Activated CD4-positive, alpha-beta memory T cell treated with anti-CD3 and anti-CD28 coated beads, Interleukin-2, amount 10 ng/mL, durations not matched to agents 7 days and 5 days (primary cell): ENCODE results near the gene ATG2A. TPM values are rescaled to one million over a fixed set of nuclear protein-coding genes. Genes with fewer than 3 reads are reported as not detected.

Experiments
- CTCF ChIA-PET: fragments of 350-600 bp; sonication (Branson Sonifier 250); formaldehyde crosslinking; loops from one replicate; lab custom pipeline; 2021; ENCODE audit warnings: antibody characterized with exemption, inconsistent platforms; lab: Charles Lee
- POLR2A ChIA-PET: fragments of 350-600 bp; sonication (Branson Sonifier 250); formaldehyde crosslinking; loops from one replicate; lab custom pipeline; 2021; ENCODE audit warnings: antibody characterized with exemption; lab: Charles Lee
- DNase-seq: peaks from one replicate; pipeline ENCODE4 v3.0.0-alpha.2; 2020
- H3K27ac Mint-ChIP-seq: one replicate; pipeline ENCODE4 v1.8.0; 2021; ENCODE audit warnings: mild to moderate bottlenecking, mixed read lengths
- H3K27me3 Mint-ChIP-seq: one replicate; pipeline ENCODE4 v1.8.0; 2021; ENCODE audit warnings: mixed read lengths
- H3K36me3 Mint-ChIP-seq: one replicate; pipeline ENCODE4 v1.8.0; 2021; ENCODE audit warnings: low read depth, mixed read lengths
- H3K4me1 Mint-ChIP-seq: one replicate; pipeline ENCODE4 v1.8.0; 2021; ENCODE audit warnings: mixed read lengths
- H3K4me3 Mint-ChIP-seq: one replicate; pipeline ENCODE4 v1.8.0; 2021; ENCODE audit warnings: mild to moderate bottlenecking, mixed read lengths
- H3K9me3 Mint-ChIP-seq: one replicate; pipeline ENCODE4 v1.8.0; 2021; ENCODE audit warnings: mixed read lengths
- total RNA-seq, 2 experiments: library from RNA; stranded (reverse); gene quantifications; one replicate each; pipeline ENCODE4 v1.2.3, GENCODE V29; 2021

ATG2A gene
- total RNA-seq, 2 experiments from 2014 or later = 37.4 to 40.7 TPM

GRCh38 chr11:64888406-64888728 lies 28.6 kb downstream of the ATG2A start:
- H3K9me3 Mint-ChIP-seq = no peaks in the 10 kb centered on the region
- peak overlapping the region; percentile 66 for H3K4me3 Mint-ChIP-seq
- no peaks in the 10 kb centered on the region for H3K27me3 Mint-ChIP-seq
- H3K27ac Mint-ChIP-seq = peak overlapping the region; percentile 83
- ChIA-PET CTCF (interaction anchor here (0.5 to 30.2 kb wide), 11 partner anchors 9 to 127 kb away, joined by 3 to 957 read pairs (median 5); partner anchors contain the start of genes CDC42BPG, EHD1 and SF1), POLR2A (interaction anchor here (0.5 to 25.5 kb wide), 6 partner anchors 9 to 152 kb away, joined by 3 to 1068 read pairs (median 5); partner anchors contain the start of genes CDC42BPG, EHD1 and SAC3D1)
- H3K4me1 Mint-ChIP-seq = peaks cover 28% of the 10 kb centered on the region
- no peak for DNase-seq
- H3K36me3 Mint-ChIP-seq = no peaks in the 10 kb centered on the region

DNA sequence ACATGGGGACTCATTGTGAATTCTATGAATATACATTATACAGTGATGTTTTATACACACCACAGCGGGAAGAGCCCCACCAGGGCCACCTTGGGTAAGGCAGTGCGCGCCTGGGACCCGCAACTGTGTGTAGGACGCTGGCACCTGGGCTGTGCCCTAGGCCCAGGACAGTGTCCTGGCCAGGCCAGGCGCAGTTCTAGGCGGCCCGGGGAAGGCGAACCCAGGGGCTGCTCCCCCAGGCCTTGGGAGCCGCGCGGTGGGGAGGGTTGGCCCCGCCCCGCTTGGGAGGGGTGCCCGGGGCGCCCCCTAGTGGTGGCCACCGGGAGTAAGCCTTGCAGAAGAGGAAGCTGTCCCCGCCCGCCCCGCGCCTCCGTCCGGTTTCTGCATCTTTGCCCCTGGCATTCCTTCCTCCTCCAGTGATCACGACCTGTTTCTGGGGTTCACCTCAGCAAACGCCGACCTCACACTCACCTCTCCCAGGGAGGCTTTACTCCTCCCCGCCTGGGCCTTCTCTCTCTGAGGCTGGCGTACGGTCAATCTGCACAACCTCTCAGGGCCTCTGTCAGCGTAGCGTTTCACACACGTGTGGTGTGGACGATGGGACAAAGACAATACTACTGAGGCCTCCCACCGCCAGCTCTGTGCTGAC lies 29.1 kb downstream of the ATG2A start:
- no peaks in the 10 kb centered on the region for H3K36me3 Mint-ChIP-seq
- no peaks in the 10 kb centered on the region for H3K9me3 Mint-ChIP-seq

DNA sequence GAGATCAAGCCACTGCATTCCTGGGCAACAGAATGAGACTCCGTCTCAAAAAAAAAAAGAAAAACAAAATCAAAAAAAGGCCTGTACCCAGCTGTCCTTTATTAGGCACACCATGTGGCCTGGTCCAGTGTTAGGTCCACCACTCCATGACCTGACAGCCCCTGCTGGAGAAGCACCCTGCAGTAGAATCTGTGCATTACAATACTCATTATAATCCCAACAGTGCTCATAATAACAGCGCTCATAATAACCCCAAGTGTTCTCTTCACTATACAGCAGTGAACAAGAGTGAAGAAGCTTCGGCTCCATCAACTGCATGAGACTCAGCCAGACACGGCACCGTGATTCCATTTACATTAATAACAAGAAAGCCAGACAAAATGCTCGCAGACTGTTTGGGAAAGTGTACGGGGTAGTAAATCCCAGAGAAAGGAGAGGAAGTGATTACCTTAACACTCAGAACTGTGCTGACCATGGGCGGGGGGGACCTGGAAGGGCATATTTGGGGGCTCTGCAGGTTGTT lies 29.7 kb downstream of the ATG2A start:
- POLR2A ChIA-PET = interaction anchor here (1.0 to 25.5 kb wide), 2 partner anchors 8 to 30 kb away, joined by 6 to 1068 read pairs; partner anchors contain the start of gene CDC42BPG
- H3K36me3 Mint-ChIP-seq = no peaks in the 10 kb centered on the region
- H3K4me3 Mint-ChIP-seq = no peak overlapping the region
- no peaks in the 10 kb centered on the region for H3K27me3 Mint-ChIP-seq
- no peak for DNase-seq
- CTCF ChIA-PET = interaction anchor here (1.0 to 30.2 kb wide), 8 partner anchors 8 to 124 kb away, joined by 4 to 957 read pairs (median 6); partner anchors contain the start of genes CDC42BPG and EHD1
- no peaks in the 10 kb centered on the region for H3K9me3 Mint-ChIP-seq
- peaks cover 28% of the 10 kb centered on the region for H3K4me1 Mint-ChIP-seq
- no peak overlapping the region for H3K27ac Mint-ChIP-seq

More for the DNA sequence above, 29.1 kb downstream of the ATG2A start:
- peak; percentile 88 for DNase-seq
- Mint-ChIP-seq H3K4me3 (peak overlapping the region; percentile 66), H3K27ac (peak overlapping the region; percentile 83), H3K27me3 (no peaks in the 10 kb centered on the region), H3K4me1 (peaks cover 28% of the 10 kb centered on the region)
- ChIA-PET POLR2A (interaction anchor here (0.5 to 25.5 kb wide), 6 partner anchors 8 to 153 kb away, joined by 3 to 1068 read pairs (median 5); partner anchors contain the start of genes CDC42BPG, EHD1 and SAC3D1), CTCF (interaction anchor here (0.5 to 30.2 kb wide), 12 partner anchors 9 to 127 kb away, joined by 3 to 957 read pairs (median 4); partner anchors contain the start of genes CDC42BPG, EHD1 and SF1)

- Mint-ChIP-seq H3K9me3 (no peaks in the 10 kb centered on the region), H3K4me1 (peaks cover 38% of the 10 kb centered on the region), H3K27ac (peak overlapping the region; percentile 78), H3K36me3 (no peaks in the 10 kb centered on the region), H3K4me3 (no peak overlapping the region), H3K27me3 (no peaks in the 10 kb centered on the region)
- ChIA-PET POLR2A (interaction anchor here (0.6 to 25.5 kb wide), 7 partner anchors 8 to 155 kb away, joined by 3 to 1068 read pairs (median 3); partner anchors contain the start of genes CDC42BPG and SAC3D1), CTCF (interaction anchor here (0.6 to 30.2 kb wide), 8 partner anchors 8 to 1545 kb away, joined by 3 to 957 read pairs (median 4); partner anchors contain the start of genes ARL2 and CDC42BPG)
- DNase-seq = peak; percentile 53
These were observed 31.4 kb downstream of the ATG2A start for GRCh38 chr11:64885367-64886286.

GRCh38 chr11:64884019-64884418 lies 33.0 kb downstream of the ATG2A start:
- H3K36me3 Mint-ChIP-seq = no peaks in the 10 kb centered on the region
- no peak overlapping the region for H3K27ac Mint-ChIP-seq
- H3K4me1 Mint-ChIP-seq = peaks cover 54% of the 10 kb centered on the region
- no peaks in the 10 kb centered on the region for H3K9me3 Mint-ChIP-seq
- H3K4me3 Mint-ChIP-seq = no peak overlapping the region
- ChIA-PET CTCF (interaction anchor here (30.2 kb wide), 1 partner anchor 29 kb away, joined by 957 read pairs; the partner anchor contains the start of gene CDC42BPG), POLR2A (interaction anchor here (25.5 kb wide), 1 partner anchor 27 kb away, joined by 1068 read pairs; the partner anchor contains the start of gene CDC42BPG)
- no peaks in the 10 kb centered on the region for H3K27me3 Mint-ChIP-seq
- no peak for DNase-seq

- ChIA-PET POLR2A (interaction anchor here (1.3 to 25.5 kb wide), 2 partner anchors 9 to 27 kb away, joined by 4 to 1068 read pairs; partner anchors contain the start of gene CDC42BPG), CTCF (interaction anchor here (0.5 to 30.2 kb wide), 2 partner anchors 9 to 28 kb away, joined by 3 to 957 read pairs; partner anchors contain the start of gene CDC42BPG)
- Mint-ChIP-seq H3K36me3 (no peaks in the 10 kb centered on the region), H3K4me1 (peaks cover 56% of the 10 kb centered on the region), H3K27me3 (no peaks in the 10 kb centered on the region), H3K9me3 (no peaks in the 10 kb centered on the region), H3K4me3 (no peak overlapping the region), H3K27ac (no peak overlapping the region)
- no peak for DNase-seq
These were observed 33.4 kb downstream of the ATG2A start for GRCh38 chr11:64883575-64883974.

- Mint-ChIP-seq H3K27ac (no peak overlapping the region), H3K4me3 (no peak overlapping the region), H3K4me1 (peaks cover 47% of the 10 kb centered on the region), H3K36me3 (peaks cover 10% of the 10 kb centered on the region), H3K27me3 (no peaks in the 10 kb centered on the region), H3K9me3 (no peaks in the 10 kb centered on the region)
- ChIA-PET POLR2A (interaction anchor here (25.5 kb wide), 1 partner anchor 25 kb away, joined by 1068 read pairs; the partner anchor contains the start of gene CDC42BPG), CTCF (interaction anchor here (30.2 kb wide), 1 partner anchor 27 kb away, joined by 957 read pairs; the partner anchor contains the start of gene CDC42BPG)
- DNase-seq = no peak
These were observed 34.8 kb downstream of the ATG2A start for GRCh38 chr11:64882243-64882642.

DNA sequence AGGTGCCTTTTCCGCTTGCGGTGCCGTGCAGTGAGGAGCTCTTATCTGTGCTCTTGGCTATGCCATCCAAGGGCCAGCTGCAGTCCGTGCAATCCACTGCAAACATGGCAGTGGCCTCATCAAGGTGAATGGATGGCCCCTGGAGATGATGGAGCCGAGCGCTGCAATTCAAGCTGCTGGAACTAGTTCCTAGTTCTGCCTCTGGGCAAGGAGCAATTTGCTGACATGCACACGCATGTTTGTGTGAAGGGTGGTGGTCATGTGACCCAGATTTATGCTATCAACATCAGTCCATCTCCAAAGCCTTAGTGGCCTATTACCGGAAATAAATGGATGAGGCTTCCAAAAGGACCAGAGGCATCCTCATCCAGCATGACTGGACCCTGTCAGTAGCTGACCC lies 35.5 kb downstream of the ATG2A start:
- Mint-ChIP-seq H3K27me3 (no peaks in the 10 kb centered on the region), H3K9me3 (no peaks in the 10 kb centered on the region), H3K36me3 (peaks cover 17% of the 10 kb centered on the region), H3K4me3 (peak overlapping the region; percentile 36), H3K4me1 (peaks cover 50% of the 10 kb centered on the region), H3K27ac (peak overlapping the region; percentile 56)
- ChIA-PET POLR2A (interaction anchor here (25.5 kb wide), 1 partner anchor 24 kb away, joined by 1068 read pairs; the partner anchor contains the start of gene CDC42BPG), CTCF (interaction anchor here (30.2 kb wide), 1 partner anchor 26 kb away, joined by 957 read pairs; the partner anchor contains the start of gene CDC42BPG)
- no peak for DNase-seq

GRCh38 chr11:64880240-64881001 lies 36.6 kb downstream of the ATG2A start:
- ChIA-PET POLR2A (interaction anchor here (1.3 to 25.5 kb wide), 2 partner anchors 23 to 135 kb away, joined by 3 to 1068 read pairs; partner anchors contain the start of gene CDC42BPG), CTCF (interaction anchor here (2.5 to 30.2 kb wide), 2 partner anchors 7 to 25 kb away, joined by 17 to 957 read pairs; partner anchors contain the start of gene CDC42BPG)
- H3K27ac Mint-ChIP-seq = peak overlapping the region; percentile 89
- no peaks in the 10 kb centered on the region for H3K27me3 Mint-ChIP-seq
- no peaks in the 10 kb centered on the region for H3K9me3 Mint-ChIP-seq
- H3K4me3 Mint-ChIP-seq = peak overlapping the region; percentile 94
- DNase-seq = no peak
- H3K4me1 Mint-ChIP-seq = peaks cover 51% of the 10 kb centered on the region
- peaks cover 27% of the 10 kb centered on the region for H3K36me3 Mint-ChIP-seq

- Mint-ChIP-seq H3K4me1 (peaks cover 56% of the 10 kb centered on the region), H3K27ac (peak overlapping the region; percentile 89), H3K36me3 (peaks cover 37% of the 10 kb centered on the region), H3K4me3 (peak overlapping the region; percentile 94), H3K9me3 (no peaks in the 10 kb centered on the region), H3K27me3 (no peaks in the 10 kb centered on the region)
- DNase-seq = no peak
- POLR2A ChIA-PET = interaction anchor here (0.8 to 25.5 kb wide), 6 partner anchors 9 to 623 kb away, joined by 3 to 1068 read pairs (median 4); partner anchors contain the start of gene CDC42BPG
- CTCF ChIA-PET = interaction anchor here (1.1 to 30.2 kb wide), 4 partner anchors 8 to 135 kb away, joined by 3 to 957 read pairs (median 10); partner anchors contain the start of genes ARL2 and CDC42BPG
These were observed 37.6 kb downstream of the ATG2A start for GRCh38 chr11:64879244-64879900.
